DMS153 treated with DMSO at 0.1 percent for 48 hours (cell line): ENCODE data around the gene HDC.

Experiments used
- DNase-seq: peaks from one replicate; lab custom pipeline; 2025; ENCODE audit not compliant: unreplicated experiment; lab: John Stamatoyannopoulos, UW

Gene HDC

GRCh38 chr15:50256188-50257041, 9.1 kb downstream of the HDC start:
- no peak for DNase-seq

- DNase-seq: no peak
Measured at GRCh38 chr15:50252556-50252955, 13.0 kb downstream of the HDC start.

- DNase-seq: no peak
Measured at GRCh38 chr15:50251638-50252182, 13.8 kb downstream of the HDC start.

GRCh38 chr15:50250760-50251394, 14.6 kb downstream of the HDC start:
- no peak for DNase-seq

GRCh38 chr15:50249704-50250103, 15.8 kb downstream of the HDC start:
- no peak for DNase-seq

- no peak for DNase-seq
Measured at GRCh38 chr15:50248994-50249582, 16.4 kb downstream of the HDC start.

GRCh38 chr15:50247819-50248655, 17.5 kb downstream of the HDC start:
- DNase-seq: no peak

- no peak for DNase-seq
Measured at GRCh38 chr15:50246631-50247030, 18.9 kb downstream of the HDC start.

- DNase-seq: no peak
Measured at GRCh38 chr15:50244959-50245624, 20.4 kb downstream of the HDC start.

GRCh38 chr15:50244153-50244552, 21.4 kb downstream of the HDC start:
- DNase-seq: no peak

- no peak for DNase-seq
Measured at GRCh38 chr15:50241684-50242450, 23.7 kb downstream of the HDC start.

- no peak for DNase-seq
Measured at GRCh38 chr15:50238255-50238654, 27.3 kb downstream of the HDC start.

- DNase-seq: no peak
Measured at GRCh38 chr15:50236433-50236832, 29.1 kb downstream of the HDC start.

- DNase-seq: no peak
Measured at GRCh38 chr15:50235794-50236193, 29.7 kb downstream of the HDC start.

- DNase-seq: no peak
Measured at GRCh38 chr15:50234764-50235163, 30.8 kb downstream of the HDC start.

- DNase-seq: no peak
Measured at GRCh38 chr15:50233192-50233736, 32.3 kb downstream of the HDC start.

- no peak for DNase-seq
Measured at GRCh38 chr15:50232791-50233190, 32.7 kb downstream of the HDC start.

GRCh38 chr15:50231761-50232160, 33.8 kb downstream of the HDC start:
- DNase-seq: no peak

- DNase-seq: no peak
Measured at GRCh38 chr15:50229336-50229735, 36.2 kb downstream of the HDC start.
